ENCODE measurements around the gene STK11IP. TPM values are rescaled to one million over a fixed set of nuclear protein-coding genes. Genes with fewer than 3 reads are reported as not detected.

STK11IP gene
- total RNA-seq, 1 experiment from 2014 or later = 5.4 TPM

DNA sequence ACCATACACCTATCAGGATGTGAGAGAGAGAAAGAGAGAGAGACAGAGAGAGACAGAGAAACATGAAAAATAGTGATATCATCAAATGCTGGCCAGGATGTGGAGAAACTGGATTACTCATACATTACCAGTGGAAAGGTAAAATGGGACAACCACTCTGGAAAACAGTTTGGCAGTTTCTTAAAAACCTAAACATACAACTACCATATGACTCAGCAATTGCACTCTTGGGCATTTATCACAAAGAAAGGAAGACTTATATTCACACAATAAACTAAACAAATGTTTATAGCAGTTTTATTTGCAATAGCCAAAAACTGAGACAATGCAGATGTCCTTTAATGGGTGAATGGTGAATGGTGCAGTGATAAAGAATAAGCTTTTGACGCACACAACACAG is 58.9 kb downstream of the STK11IP start:
- DNase-seq (ENCODE audit: low spot score) = peak; percentile 58

DNA sequence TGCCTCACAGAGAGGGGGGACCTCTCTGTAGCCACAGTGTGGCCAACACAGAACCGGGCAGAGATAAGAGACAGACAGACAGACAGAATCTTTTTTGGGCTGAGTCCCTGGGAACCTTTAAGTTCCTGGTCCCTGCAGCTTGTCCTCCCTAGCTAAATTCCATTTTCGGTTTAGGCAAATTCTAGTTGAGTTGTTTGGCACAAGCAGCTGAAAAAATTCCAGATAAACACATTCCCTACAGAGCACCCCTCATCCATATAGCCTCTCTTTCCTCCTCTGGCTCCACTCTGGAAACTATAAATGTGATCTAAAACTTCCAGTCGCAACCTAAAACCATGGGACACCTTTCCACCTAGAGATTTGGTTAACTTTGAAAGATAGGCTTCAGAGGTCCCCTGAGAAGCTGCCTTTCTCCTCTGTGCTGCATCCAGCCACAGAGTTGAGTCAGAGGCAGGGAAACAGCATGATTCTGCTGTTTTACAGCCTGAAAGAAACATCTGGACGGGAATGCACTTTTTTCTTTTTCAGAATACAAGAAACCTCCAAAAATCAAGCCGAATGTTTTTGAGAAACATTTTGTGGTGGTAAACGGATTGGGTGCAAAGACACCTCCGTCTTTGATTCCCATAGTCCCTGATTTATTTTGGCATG is 60.7 kb downstream of the STK11IP start:
- no peak for DNase-seq (ENCODE audit: low spot score)

DNA sequence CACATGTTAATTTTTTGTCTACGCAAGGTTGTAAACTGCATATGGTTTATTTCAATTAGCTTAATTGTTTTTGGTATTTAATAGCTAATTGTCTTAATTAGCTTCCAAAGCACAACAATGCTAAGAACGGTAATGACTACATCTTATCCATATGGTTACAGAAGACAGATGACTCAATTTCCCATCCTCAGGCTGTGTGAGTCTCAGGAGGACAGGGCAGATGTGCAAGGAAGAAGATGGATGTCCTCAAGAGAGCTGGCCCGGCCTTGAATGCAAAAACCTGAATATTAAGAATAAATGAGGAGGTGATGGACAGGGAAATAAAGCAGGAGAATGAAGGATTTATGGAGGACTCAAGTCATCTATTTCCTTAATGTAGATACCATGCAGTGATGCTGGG is 61.2 kb downstream of the STK11IP start:
- no peak for DNase-seq (ENCODE audit: low spot score)

DNA sequence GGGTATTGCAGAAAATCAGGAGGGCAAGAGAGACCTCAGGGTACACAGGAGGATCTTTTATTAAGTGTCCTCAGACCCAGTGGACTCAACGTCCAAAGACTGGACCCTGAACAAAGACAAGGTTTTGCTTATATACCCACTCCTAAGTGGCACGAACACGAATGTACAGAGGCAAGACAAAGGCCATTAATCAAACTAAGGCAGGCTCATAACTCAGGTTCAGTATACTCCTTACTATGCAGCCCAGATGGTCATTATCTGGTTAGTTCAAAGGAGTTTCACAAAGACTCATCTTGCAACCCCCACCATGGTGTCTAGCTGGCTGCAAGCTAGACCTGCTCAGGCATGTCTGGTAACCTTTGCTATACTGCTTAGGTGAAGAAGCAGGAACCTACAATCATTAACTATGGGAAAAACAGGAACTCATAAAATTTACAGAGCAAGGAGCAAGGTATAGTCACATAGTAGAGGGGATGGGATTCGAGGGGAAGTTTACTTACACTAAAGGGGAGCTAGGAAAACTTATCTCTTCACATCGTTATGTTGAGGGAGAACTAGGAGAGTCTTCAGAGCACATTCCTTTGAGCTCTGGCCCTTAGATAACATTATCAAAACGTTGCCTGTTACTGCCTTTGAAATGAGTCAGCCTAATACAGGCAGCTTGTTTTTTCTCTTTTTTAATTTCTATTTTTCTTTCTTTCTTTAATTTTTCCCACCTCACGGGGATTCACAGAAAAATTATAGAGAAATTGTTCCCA is 63.7 kb downstream of the STK11IP start:
- DNase-seq (ENCODE audit: low spot score) = no peak

DNA sequence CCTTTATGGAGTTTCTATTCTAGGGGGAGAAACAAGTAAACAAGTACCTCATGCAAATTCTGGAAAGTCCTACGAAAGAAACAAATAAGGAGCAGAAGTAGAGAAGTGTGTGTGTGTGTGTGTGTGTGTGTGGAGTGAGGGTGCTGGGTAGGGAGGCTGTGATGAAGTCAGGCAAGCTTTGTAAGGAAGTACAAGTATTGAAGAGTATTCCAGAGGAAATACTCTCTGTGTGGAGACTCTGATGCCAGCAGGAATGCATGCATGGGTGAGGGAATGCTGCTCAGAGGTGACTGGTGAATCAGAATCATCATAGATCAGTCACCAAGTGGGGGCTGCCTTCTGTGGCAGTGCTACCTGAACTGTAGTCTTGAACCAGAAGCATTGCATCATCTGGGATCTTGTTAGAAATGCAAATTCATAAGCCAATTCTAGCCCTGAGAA is 64.3 kb downstream of the STK11IP start:
- DNase-seq (ENCODE audit: low spot score) = no peak

DNA sequence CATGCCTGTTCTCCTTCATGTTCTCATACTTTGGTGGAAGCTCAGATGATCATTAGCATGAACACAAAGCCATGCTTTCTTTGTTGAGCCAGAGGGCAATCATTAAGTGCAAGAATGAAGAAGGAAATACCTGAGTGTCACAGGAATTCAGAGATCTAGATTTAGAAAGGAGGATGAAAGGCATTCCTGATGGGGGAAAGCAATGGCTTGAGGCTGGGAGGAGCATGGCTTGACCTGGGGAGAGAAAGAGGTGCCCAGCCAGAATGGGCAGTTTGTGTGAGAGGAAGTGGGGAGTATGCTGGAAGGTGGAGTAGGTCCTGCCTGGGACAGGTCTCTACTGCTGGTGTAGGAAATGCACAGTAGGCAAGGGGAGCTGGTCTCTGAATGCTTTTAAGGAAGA is 64.9 kb downstream of the STK11IP start:
- DNase-seq (ENCODE audit: low spot score) = no peak

DNA sequence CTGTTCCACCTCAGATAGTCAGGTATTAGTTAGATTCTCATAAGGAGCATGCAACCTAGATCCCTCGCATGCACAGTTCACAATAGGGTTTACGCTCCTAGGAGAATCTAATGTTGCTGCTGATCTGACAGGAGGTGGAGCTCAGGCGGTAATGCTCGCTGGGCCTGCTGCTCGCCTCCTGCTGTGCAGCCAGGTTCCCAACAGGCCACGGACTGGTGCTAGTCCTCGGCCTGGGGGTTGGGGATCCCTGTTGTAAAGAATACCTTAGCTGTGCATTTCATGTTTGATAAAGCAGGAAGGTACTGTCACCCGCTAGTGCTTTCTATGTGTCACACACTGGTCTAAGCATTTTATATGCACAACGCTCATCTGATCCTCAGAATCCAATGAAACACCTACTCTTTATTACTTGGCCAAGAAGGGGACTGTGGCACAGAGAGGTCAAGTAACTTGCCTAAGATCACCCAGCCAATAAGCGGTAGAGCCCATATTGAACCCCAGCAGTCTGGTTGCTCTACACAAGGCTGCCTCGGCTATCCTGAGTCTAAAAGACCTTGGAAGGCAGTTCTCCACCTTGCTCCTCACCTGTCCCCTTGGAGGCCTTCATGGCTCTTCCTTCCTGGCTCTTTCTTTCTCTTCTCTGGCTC is 65.6 kb downstream of the STK11IP start:
- no peak for DNase-seq (ENCODE audit: low spot score)

DNA sequence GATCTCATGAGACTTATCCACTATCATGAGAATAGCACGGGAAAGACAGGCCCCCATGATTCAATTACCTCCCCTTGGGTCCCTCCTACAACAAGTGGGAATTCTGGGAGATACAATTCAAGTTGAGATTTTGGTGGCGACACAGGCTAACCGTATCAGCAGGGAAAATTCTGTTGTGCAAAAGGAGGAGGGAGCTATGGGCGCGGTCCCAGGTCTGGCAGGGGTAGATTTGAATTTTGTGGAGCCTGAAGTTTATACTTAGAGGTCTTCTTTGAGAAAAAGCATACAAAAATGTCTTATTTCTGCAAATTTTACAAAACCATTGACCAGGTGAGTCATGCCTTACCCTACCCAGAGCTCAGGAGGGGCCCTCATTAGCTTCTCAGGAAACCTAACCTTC is 66.4 kb downstream of the STK11IP start:
- DNase-seq (ENCODE audit: low spot score) = no peak

DNA sequence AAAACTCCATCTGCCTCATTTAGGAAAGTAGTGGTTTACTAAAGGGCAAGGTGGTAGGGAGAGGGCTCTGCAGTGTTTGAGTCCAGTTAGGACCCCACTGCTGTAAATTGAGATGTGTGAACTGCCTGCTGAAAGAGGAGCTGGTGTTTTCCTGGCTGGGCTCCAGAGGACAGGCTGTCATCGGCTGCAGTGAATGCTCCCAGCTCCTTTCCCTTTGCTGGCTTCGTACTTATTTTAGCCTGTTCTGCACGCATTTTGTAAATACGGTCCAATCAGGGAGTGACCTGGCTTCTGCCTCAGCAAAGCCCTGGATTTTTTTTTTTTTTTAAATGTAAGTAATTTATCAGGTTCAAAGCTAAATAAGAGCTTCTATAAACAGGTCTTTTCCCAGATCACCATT is 67.3 kb downstream of the STK11IP start:
- no peak for DNase-seq (ENCODE audit: low spot score)

DNA sequence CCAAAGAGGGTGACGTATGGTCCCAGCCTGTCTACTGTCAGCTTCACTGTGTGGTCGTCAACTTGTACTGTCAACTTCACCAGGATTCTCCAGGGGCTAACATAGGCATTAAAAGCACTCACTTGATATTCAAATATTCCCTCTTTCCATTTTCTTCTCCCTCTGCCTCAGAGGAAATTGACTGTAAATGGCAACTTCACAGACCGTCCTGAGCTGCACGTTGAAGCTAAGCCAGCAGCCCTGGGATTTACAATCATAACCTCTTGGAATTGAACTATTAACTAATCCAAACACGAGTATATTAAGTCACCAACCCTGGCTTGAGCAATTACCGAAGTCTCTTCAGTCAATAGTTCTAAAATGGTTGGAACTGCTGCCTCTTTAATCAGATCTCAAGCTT is 68.3 kb downstream of the STK11IP start:
- DNase-seq (ENCODE audit: low spot score) = no peak

Other genes with a start within 250 kb of the STK11IP start
- 79.9 and 87.7 TPM in 2 replicates for gene DNPEP, start 209.9 kb upstream of the STK11IP start, total RNA-seq (2014; rRNA removed; shearing (Covaris generic))
- 0.68 and 1.2 TPM in 2 replicates for gene DES, start 179.5 kb upstream of the STK11IP start, total RNA-seq (2014; rRNA removed; shearing (Covaris generic))
- gene SPEG, start 163.0 kb upstream of the STK11IP start, total RNA-seq (2014; rRNA removed; shearing (Covaris generic)) = 2.5 and 3.7 TPM in 2 replicates
- gene GMPPA, start 99.0 kb upstream of the STK11IP start, total RNA-seq (2014; rRNA removed; shearing (Covaris generic)) = 74.0 TPM in 2 replicates
- gene ASIC4, start 83.4 kb upstream of the STK11IP start, total RNA-seq (2014; rRNA removed; shearing (Covaris generic)) = not detected in 2 replicates
- 53.9 and 85.6 TPM in 2 replicates for gene CHPF, start 54.0 kb upstream of the STK11IP start, total RNA-seq (2014; rRNA removed; shearing (Covaris generic))
- 0.86 and 1.9 TPM in 2 replicates for gene TMEM198, start 53.8 kb upstream of the STK11IP start, total RNA-seq (2014; rRNA removed; shearing (Covaris generic))
- 51.9 and 67.4 TPM in 2 replicates for gene OBSL1, start 26.3 kb upstream of the STK11IP start, total RNA-seq (2014; rRNA removed; shearing (Covaris generic))
- gene INHA, start 25.5 kb upstream of the STK11IP start, total RNA-seq (2014; rRNA removed; shearing (Covaris generic)) = 0.35 TPM in 1 of 2 replicates, not detected in the other
- gene SLC4A3, start 29.8 kb downstream of the STK11IP start, total RNA-seq (2014; rRNA removed; shearing (Covaris generic)) = 2.3 and 2.9 TPM in 2 replicates

Data from H4 (cell line).